Measurements from ENCODE around the gene MPEG1.

Gene MPEG1

DNA sequence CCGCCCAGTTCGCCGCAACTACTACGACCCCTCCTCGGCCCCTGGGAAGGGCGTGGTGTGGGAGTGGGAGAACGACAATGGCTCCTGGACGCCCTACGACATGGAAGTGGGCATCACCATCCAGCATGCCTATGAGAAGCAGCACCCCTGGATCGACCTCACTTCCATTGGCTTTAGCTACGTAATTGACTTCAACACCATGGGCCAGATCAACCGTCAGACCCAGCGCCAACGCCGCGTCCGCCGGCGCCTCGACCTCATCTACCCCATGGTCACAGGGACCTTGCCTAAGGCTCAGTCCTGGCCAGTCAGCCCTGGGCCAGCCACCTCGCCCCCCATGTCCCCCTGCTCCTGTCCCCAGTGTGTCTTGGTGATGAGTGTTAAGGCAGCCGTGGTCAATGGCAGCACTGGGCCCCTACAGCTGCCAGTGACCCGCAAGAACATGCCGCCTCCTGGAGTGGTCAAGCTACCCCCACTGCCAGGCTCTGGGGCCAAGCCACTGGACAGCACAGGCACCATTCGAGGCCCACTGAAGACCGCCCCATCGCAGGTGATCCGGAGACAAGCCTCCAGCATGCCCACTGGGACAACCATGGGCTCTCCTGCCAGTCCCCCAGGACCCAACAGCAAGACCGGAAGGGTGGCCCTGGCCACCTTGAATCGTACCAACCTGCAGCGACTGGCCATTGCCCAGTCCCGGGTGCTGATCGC lies 30.8 kb downstream of the MPEG1 start:
- Histone ChIP-seq H4K20me1 (ENCODE audit: insufficient read depth, low read length) (no peaks in the 10 kb centered on the region), H3K4me3 (ENCODE audit: low read length) (no peak overlapping the region), H3K9ac (ENCODE audit: low read length) (no peak overlapping the region), H3K79me2 (ENCODE audit: low read length) (no peaks in the 10 kb centered on the region), H3K36me3 (replicated peaks; ENCODE audit: low read depth, low read length) (peaks cover 37% of the 10 kb centered on the region), H3K9me3 (ENCODE audit: insufficient read depth, low read length) (peaks cover 16% of the 10 kb centered on the region), H2AFZ (ENCODE audit: low read depth, low read length) (no peak overlapping the region), H3K4me2 (ENCODE audit: low read length) (no peak overlapping the region), H3K27me3 (ENCODE audit: low read depth, low read length) (no peaks in the 10 kb centered on the region), H3K27ac (ENCODE audit: low read length) (no peak overlapping the region), H3K4me1 (ENCODE audit: low read length) (no peaks in the 10 kb centered on the region)
- TF ChIP-seq EZH2phosphoT487 (IDR thresholded peaks at IDR 0.05; ENCODE audit: low read depth) = no peak
- TF ChIP-seq, protein P1, sequence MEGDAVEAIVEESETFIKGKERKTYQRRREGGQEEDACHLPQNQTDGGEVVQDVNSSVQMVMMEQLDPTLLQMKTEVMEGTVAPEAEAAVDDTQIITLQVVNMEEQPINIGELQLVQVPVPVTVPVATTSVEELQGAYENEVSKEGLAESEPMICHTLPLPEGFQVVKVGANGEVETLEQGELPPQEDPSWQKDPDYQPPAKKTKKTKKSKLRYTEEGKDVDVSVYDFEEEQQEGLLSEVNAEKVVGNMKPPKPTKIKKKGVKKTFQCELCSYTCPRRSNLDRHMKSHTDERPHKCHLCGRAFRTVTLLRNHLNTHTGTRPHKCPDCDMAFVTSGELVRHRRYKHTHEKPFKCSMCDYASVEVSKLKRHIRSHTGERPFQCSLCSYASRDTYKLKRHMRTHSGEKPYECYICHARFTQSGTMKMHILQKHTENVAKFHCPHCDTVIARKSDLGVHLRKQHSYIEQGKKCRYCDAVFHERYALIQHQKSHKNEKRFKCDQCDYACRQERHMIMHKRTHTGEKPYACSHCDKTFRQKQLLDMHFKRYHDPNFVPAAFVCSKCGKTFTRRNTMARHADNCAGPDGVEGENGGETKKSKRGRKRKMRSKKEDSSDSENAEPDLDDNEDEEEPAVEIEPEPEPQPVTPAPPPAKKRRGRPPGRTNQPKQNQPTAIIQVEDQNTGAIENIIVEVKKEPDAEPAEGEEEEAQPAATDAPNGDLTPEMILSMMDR (IDR thresholded peaks at IDR 0.05; ENCODE audit: low read depth, low read length) = no peak

DNA sequence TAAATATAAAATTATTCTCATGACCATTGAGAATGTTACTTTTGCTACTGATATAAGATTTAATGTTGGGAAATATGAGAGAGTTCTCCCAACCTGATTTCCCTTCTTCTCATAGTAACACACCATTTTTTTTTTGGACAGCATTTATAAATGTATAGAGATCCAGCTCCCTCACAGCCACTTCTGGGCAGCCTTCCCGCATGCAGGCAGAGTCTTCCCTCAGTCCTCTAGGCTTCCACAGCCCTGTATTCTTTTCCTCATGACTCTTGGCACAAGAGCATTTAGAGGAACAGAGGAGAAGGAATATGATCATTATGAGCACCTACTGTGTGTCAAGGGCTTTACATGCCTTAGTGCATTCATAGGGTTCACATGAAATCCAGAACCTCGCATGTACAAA lies 31.8 kb downstream of the MPEG1 start:
- Histone ChIP-seq H3K9ac (ENCODE audit: low read length) (no peak overlapping the region), H3K4me2 (ENCODE audit: low read length) (no peak overlapping the region), H4K20me1 (ENCODE audit: insufficient read depth, low read length) (no peaks in the 10 kb centered on the region), H2AFZ (ENCODE audit: low read depth, low read length) (no peak overlapping the region), H3K9me3 (ENCODE audit: insufficient read depth, low read length) (peaks cover 16% of the 10 kb centered on the region), H3K27me3 (ENCODE audit: low read depth, low read length) (no peaks in the 10 kb centered on the region), H3K79me2 (ENCODE audit: low read length) (no peaks in the 10 kb centered on the region), H3K27ac (ENCODE audit: low read length) (no peak overlapping the region), H3K4me1 (ENCODE audit: low read length) (no peaks in the 10 kb centered on the region), H3K36me3 (replicated peaks; ENCODE audit: low read depth, low read length) (peaks cover 38% of the 10 kb centered on the region), H3K4me3 (ENCODE audit: low read length) (no peak overlapping the region)
- TF ChIP-seq, protein P1 (IDR thresholded peaks at IDR 0.05; ENCODE audit: low read depth, low read length) = no peak
- TF ChIP-seq EZH2phosphoT487 (IDR thresholded peaks at IDR 0.05; ENCODE audit: low read depth) = no peak

DNA sequence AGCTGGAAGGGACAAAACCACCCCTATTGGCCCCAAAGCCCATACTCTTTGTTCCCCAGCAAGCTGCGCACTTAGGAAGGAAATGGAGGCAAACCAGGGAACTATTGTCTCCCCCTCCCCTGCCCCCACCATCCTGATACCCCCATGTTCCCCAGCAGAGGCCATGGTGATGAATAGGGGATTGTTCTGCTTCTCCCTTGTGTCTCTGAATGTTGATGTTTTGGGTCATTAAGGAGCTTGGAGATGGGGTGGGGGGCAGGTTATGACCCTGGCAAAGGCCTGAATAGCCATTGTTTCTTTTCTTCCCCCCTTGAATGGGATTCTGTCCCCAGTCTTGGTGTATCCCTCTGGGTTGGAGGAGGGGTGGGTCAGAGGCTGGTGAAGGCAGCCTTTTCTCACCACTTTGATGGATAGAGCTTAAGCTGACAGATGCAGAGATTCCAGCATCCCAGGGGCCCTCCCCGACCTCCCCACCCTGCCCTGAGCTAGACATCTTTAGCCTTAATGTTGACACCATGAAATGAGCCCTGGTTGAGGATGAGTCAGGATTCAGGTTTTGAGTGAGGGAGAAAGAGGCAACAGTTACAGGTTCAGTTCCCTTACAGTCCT lies 32.5 kb downstream of the MPEG1 start:
- no peak for TF ChIP-seq EZH2phosphoT487 (IDR thresholded peaks at IDR 0.05; ENCODE audit: low read depth)
- TF ChIP-seq, protein P1 (IDR thresholded peaks at IDR 0.05; ENCODE audit: low read depth, low read length) = no peak
- Histone ChIP-seq H3K9me3 (ENCODE audit: insufficient read depth, low read length) (peaks cover 16% of the 10 kb centered on the region), H3K4me3 (ENCODE audit: low read length) (no peak overlapping the region), H3K27me3 (ENCODE audit: low read depth, low read length) (no peaks in the 10 kb centered on the region), H3K4me1 (ENCODE audit: low read length) (no peaks in the 10 kb centered on the region), H3K36me3 (replicated peaks; ENCODE audit: low read depth, low read length) (peaks cover 38% of the 10 kb centered on the region), H3K27ac (ENCODE audit: low read length) (no peak overlapping the region), H3K4me2 (ENCODE audit: low read length) (no peak overlapping the region), H2AFZ (ENCODE audit: low read depth, low read length) (no peak overlapping the region), H4K20me1 (ENCODE audit: insufficient read depth, low read length) (no peaks in the 10 kb centered on the region), H3K79me2 (ENCODE audit: low read length) (no peaks in the 10 kb centered on the region), H3K9ac (ENCODE audit: low read length) (no peak overlapping the region)

DNA sequence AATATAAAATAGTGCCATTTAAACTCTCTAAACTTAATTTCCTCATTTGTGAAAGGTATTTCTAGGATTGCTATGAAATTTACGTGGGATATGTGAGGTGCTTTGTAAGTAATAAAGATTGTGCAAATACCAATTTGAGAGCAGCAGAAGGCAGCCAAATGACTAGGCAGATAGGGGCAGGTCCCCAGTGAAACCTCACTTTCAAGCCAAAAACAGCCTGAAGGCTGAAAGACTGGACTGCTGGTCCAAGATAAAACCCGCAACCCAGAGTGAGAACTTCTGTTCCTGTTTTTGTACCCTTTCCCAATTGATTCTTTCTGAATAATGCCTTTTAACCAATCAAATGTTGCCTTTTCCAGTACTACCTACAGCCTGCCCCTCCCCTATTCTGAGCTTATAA lies 33.6 kb downstream of the MPEG1 start:
- H3K9ac ChIP-seq (ENCODE audit: low read length) = no peak overlapping the region
- no peak overlapping the region for H3K27ac ChIP-seq (ENCODE audit: low read length)
- H3K36me3 ChIP-seq (replicated peaks; ENCODE audit: low read depth, low read length) = peaks cover 38% of the 10 kb centered on the region
- no peak overlapping the region for H3K4me3 ChIP-seq (ENCODE audit: low read length)
- no peak for TF ChIP-seq EZH2phosphoT487 (IDR thresholded peaks at IDR 0.05; ENCODE audit: low read depth)
- TF ChIP-seq, protein P1 (IDR thresholded peaks at IDR 0.05; ENCODE audit: low read depth, low read length) = no peak
- H3K4me2 ChIP-seq (ENCODE audit: low read length) = no peak overlapping the region
- H3K4me1 ChIP-seq (ENCODE audit: low read length) = peaks cover 1% of the 10 kb centered on the region
- H3K79me2 ChIP-seq (ENCODE audit: low read length) = no peaks in the 10 kb centered on the region
- H3K9me3 ChIP-seq (ENCODE audit: insufficient read depth, low read length) = peaks cover 16% of the 10 kb centered on the region
- no peak overlapping the region for H2AFZ ChIP-seq (ENCODE audit: low read depth, low read length)
- 0 out of 2 replicates have a peak, but pooled peaks cover 4% of the 10 kb centered on the region for H4K20me1 ChIP-seq (ENCODE audit: insufficient read depth, low read length)
- peaks cover under 1% of the 10 kb centered on the region for H3K27me3 ChIP-seq (ENCODE audit: low read depth, low read length)
